ENCODE measurements around the gene FHIT. TPM values are rescaled to one million over a fixed set of nuclear protein-coding genes. Genes with fewer than 3 reads are reported as not detected.

FHIT gene
- total and polyA plus RNA-seq, 10 of the 15 experiments (the other 5 are each of a cell fraction or from before 2014, with no cell fraction given) = 4.2 to 14.9 (median 9.4) TPM

GRCh38 chr3:60147249-60147950, 1103.9 kb downstream of the FHIT start (continued):
- TF ChIP-seq PBX3 (IDR thresholded peaks at IDR 0.05; ENCODE audit: insufficient replicate concordance, low read depth, low read length) = no peak
- no peak for TF ChIP-seq ATF7 (IDR thresholded peaks at IDR 0.05; ENCODE audit: low read depth)

DNA sequence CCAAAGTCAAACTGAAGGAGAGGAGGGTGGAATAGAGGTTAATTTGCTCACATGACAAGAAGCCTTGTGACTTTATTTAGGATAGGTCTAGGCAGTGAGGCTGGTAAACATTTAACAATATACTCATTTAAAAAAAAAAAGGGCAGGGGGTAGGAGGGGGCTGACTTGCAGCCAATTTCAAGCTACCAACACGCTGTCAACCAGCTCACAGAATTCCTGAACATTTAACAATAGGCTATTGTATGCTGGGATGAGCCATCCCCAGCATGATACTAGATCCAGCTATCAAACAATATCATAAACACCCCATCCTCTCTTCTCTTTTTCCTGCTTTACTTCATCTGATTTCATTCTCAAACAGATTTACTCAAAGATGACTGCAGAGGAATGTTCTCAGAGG, 1105.1 kb downstream of the FHIT start:
- WGBS (ENCODE audit: insufficient coverage, insufficient replicate concordance, low lambda C conversion rate, missing lambda C conversion rate) = 0% methylated on average over 1 of the region's 1 CpG
- POLR2A ChIA-PET = no interaction called here

More for the DNA sequence above, 1105.1 kb downstream of the FHIT start:
- H3K4me3 ChIP-seq = no peak overlapping the region
- TF ChIP-seq SMARCA5 (IDR thresholded peaks at IDR 0.05) (no peak), BACH1 (IDR thresholded peaks at IDR 0.05; ENCODE audit: borderline replicate concordance) (no peak), KDM1A (IDR thresholded peaks at IDR 0.05; ENCODE audit: borderline replicate concordance) (no peak), TAF1 (IDR thresholded peaks at IDR 0.05; ENCODE audit: borderline replicate concordance, low read depth, low read length) (no peak), RELA (IDR thresholded peaks at IDR 0.05; ENCODE audit: borderline replicate concordance, partially characterized antibody) (no peak), ZNF622 (IDR thresholded peaks at IDR 0.05) (no peak), IRF4 (IDR thresholded peaks at IDR 0.05; ENCODE audit: low read depth, low read length) (no peak), ETV6 (conservative IDR thresholded peaks at IDR 0.05 in 1 of 2, IDR thresholded peaks at IDR 0.05 in 1 of 2; ENCODE audit: borderline replicate concordance in 1 of 2, low read depth in 1 of 2) (no peak), NRF1 (conservative IDR thresholded peaks at IDR 0.05; ENCODE audit: low read depth, low read length) (no peak), BMI1 (IDR thresholded peaks at IDR 0.05; ENCODE audit: borderline replicate concordance) (no peak)
- TF ChIP-seq, protein P1, sequence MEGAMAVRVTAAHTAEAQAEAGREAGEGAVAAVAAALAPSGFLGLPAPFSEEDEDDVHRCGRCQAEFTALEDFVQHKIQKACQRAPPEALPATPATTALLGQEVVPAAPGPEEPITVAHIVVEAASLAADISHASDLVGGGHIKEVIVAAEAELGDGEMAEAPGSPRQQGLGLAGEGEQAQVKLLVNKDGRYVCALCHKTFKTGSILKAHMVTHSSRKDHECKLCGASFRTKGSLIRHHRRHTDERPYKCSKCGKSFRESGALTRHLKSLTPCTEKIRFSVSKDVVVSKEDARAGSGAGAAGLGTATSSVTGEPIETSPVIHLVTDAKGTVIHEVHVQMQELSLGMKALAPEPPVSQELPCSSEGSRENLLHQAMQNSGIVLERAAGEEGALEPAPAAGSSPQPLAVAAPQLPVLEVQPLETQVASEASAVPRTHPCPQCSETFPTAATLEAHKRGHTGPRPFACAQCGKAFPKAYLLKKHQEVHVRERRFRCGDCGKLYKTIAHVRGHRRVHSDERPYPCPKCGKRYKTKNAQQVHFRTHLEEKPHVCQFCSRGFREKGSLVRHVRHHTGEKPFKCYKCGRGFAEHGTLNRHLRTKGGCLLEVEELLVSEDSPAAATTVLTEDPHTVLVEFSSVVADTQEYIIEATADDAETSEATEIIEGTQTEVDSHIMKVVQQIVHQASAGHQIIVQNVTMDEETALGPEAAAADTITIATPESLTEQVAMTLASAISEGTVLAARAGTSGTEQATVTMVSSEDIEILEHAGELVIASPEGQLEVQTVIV (IDR thresholded peaks at IDR 0.05; ENCODE audit: borderline replicate concordance, partially characterized antibody) = no peak
- TF ChIP-seq, protein P2, sequence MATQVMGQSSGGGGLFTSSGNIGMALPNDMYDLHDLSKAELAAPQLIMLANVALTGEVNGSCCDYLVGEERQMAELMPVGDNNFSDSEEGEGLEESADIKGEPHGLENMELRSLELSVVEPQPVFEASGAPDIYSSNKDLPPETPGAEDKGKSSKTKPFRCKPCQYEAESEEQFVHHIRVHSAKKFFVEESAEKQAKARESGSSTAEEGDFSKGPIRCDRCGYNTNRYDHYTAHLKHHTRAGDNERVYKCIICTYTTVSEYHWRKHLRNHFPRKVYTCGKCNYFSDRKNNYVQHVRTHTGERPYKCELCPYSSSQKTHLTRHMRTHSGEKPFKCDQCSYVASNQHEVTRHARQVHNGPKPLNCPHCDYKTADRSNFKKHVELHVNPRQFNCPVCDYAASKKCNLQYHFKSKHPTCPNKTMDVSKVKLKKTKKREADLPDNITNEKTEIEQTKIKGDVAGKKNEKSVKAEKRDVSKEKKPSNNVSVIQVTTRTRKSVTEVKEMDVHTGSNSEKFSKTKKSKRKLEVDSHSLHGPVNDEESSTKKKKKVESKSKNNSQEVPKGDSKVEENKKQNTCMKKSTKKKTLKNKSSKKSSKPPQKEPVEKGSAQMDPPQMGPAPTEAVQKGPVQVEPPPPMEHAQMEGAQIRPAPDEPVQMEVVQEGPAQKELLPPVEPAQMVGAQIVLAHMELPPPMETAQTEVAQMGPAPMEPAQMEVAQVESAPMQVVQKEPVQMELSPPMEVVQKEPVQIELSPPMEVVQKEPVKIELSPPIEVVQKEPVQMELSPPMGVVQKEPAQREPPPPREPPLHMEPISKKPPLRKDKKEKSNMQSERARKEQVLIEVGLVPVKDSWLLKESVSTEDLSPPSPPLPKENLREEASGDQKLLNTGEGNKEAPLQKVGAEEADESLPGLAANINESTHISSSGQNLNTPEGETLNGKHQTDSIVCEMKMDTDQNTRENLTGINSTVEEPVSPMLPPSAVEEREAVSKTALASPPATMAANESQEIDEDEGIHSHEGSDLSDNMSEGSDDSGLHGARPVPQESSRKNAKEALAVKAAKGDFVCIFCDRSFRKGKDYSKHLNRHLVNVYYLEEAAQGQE (IDR thresholded peaks at IDR 0.05; ENCODE audit: low read depth, low read length) = no peak
- no peaks in the 10 kb centered on the region for H3K36me3 ChIP-seq (ENCODE audit: control insufficient read depth in 2 of 2, insufficient read depth in 2 of 2, low read length in 1 of 2)
- SMC1A ChIA-PET (ENCODE audit: uncharacterized antibody, unreplicated experiment) = no interaction called here
- no peak overlapping the region for H3K4me2 ChIP-seq (ENCODE audit: control insufficient read depth, insufficient read depth)
- DNase-seq (ENCODE audit: low read depth, low spot score) (no peak), FAIRE-seq (no peak), ATAC-seq (no peak)
- H4K20me1 ChIP-seq (ENCODE audit: control insufficient read depth, insufficient read depth) = no peaks in the 10 kb centered on the region
- no peak overlapping the region for H3K27ac ChIP-seq (ENCODE audit: control insufficient read depth, insufficient read depth)
- H3K9ac ChIP-seq (ENCODE audit: control insufficient read depth, insufficient read depth, low read length) = no peak overlapping the region
- H3K4me1 ChIP-seq (ENCODE audit: control insufficient read depth, insufficient read depth, low read length) = no peaks in the 10 kb centered on the region
- H3K79me2 ChIP-seq (ENCODE audit: control insufficient read depth, insufficient read depth, low read length) = no peaks in the 10 kb centered on the region
- in situ Hi-C loops (cut with MboI) = no loop called here
- H3K9me3 ChIP-seq (replicated peaks; ENCODE audit: control insufficient read depth, insufficient read depth, low read length) = no peaks in the 10 kb centered on the region
- CTCF ChIA-PET = interaction anchor here (1.0 kb wide), 1 partner anchor 261 kb away, joined by 3 read pairs; no protein-coding TSS in a partner anchor
- no TSS peak for BruUV-seq (replicated peaks)
- intact Hi-C loops (cut with micrococcal nuclease; ENCODE audit: unreplicated experiment) = no loop called here
- RAD21 ChIA-PET (ENCODE audit: unreplicated experiment) = no interaction called here
- H3K27me3 ChIP-seq (replicated peaks in 1 of 2; ENCODE audit: control insufficient read depth in 2 of 2, insufficient read depth in 2 of 2, low read length in 1 of 2) = no peaks in the 10 kb centered on the region
- no peak overlapping the region for H2AFZ ChIP-seq (ENCODE audit: control insufficient read depth, low read depth, low read length)
